Embryonic facial prominence (tissue), 1 donor: ENCODE data around the gene FBXO15.

Experiments
- DNase-seq: peaks from one replicate; pipeline ENCODE4 v3.0.0-alpha.2; 2016; ENCODE audit errors: extremely low spot score

The FBXO15 gene

GRCh38 chr18:74114116-74114515, 33.5 kb downstream of the FBXO15 start:
- no peak for DNase-seq

- DNase-seq: no peak
Measured at GRCh38 chr18:74113711-74114110, 33.9 kb downstream of the FBXO15 start.

- DNase-seq: no peak
Measured at GRCh38 chr18:74110976-74111375, 36.7 kb downstream of the FBXO15 start.

- no peak for DNase-seq
Measured at GRCh38 chr18:74110149-74110548, 37.5 kb downstream of the FBXO15 start.

GRCh38 chr18:74108460-74108859, 39.2 kb downstream of the FBXO15 start:
- no peak for DNase-seq

GRCh38 chr18:74097803-74098202, 49.8 kb downstream of the FBXO15 start:
- DNase-seq: no peak

- DNase-seq: no peak
Measured at GRCh38 chr18:74092922-74093321, 54.7 kb downstream of the FBXO15 start.

- DNase-seq: no peak
Measured at GRCh38 chr18:74084184-74084855, 63.3 kb downstream of the FBXO15 start.

GRCh38 chr18:74083557-74083952, 64.1 kb downstream of the FBXO15 start:
- no peak for DNase-seq

- no peak for DNase-seq
Measured at GRCh38 chr18:74082742-74083556, 64.7 kb downstream of the FBXO15 start.

- DNase-seq: no peak
Measured at GRCh38 chr18:74081966-74082741, 65.5 kb downstream of the FBXO15 start.

GRCh38 chr18:74078257-74078656, 69.4 kb downstream of the FBXO15 start:
- no peak for DNase-seq

- DNase-seq: no peak
Measured at GRCh38 chr18:74074668-74075564, 72.7 kb downstream of the FBXO15 start.

- no peak for DNase-seq
Measured at GRCh38 chr18:74073957-74074667, 73.5 kb downstream of the FBXO15 start.

GRCh38 chr18:74069178-74070050, 78.2 kb downstream of the FBXO15 start:
- DNase-seq: no peak

- no peak for DNase-seq
Measured at GRCh38 chr18:74068296-74068695, 79.3 kb downstream of the FBXO15 start.

- DNase-seq: no peak
Measured at GRCh38 chr18:74066018-74066417, 81.6 kb downstream of the FBXO15 start.

- no peak for DNase-seq
Measured at GRCh38 chr18:74065366-74065765, 82.3 kb downstream of the FBXO15 start.

- no peak for DNase-seq
Measured at GRCh38 chr18:74064510-74064909, 83.1 kb downstream of the FBXO15 start.

GRCh38 chr18:74063557-74063956, 84.1 kb downstream of the FBXO15 start:
- no peak for DNase-seq
